K562 (cell line): ENCODE measurements around the gene ENDOV. TPM values are rescaled to one million over a fixed set of nuclear protein-coding genes. Genes with fewer than 3 reads are reported as not detected.

Source experiments
- GMEB1 ChIP-seq: fragments of 250-450 bp; sonication (Bioruptor Pico); IDR thresholded peaks from 2 replicates; pipeline ENCODE4 v1.4.0; 2020; ENCODE audit warnings: mild to moderate bottlenecking
- HDAC2 ChIP-seq: fragments of 450-650 bp; IDR thresholded peaks from 2 replicates; pipeline ENCODE4 v1.6.1; 2016; ENCODE audit warnings: mild to moderate bottlenecking
- KLF16 ChIP-seq: IDR thresholded peaks from 2 replicates; pipeline ENCODE4 v1.6.1; 2016; ENCODE audit warnings: antibody characterized with exemption
- MGA ChIP-seq: fragments of 450-650 bp; IDR thresholded peaks from 2 replicates; pipeline ENCODE4 v1.6.1; 2016; ENCODE audit warnings: mild to moderate bottlenecking, moderate library complexity
- NFIX ChIP-seq: fragments of 250-450 bp; sonication (Bioruptor Pico); IDR thresholded peaks from 2 replicates; pipeline ENCODE4 v1.4.0; 2020; ENCODE audit warnings: low read depth, mild to moderate bottlenecking, moderate library complexity
- PHB ChIP-seq: fragments of 250-450 bp; sonication (Bioruptor Pico); IDR thresholded peaks from 2 replicates; pipeline ENCODE4 v1.5.0; 2021
- POLR2A ChIP-seq: fragments of 450-650 bp; conservative IDR thresholded peaks from 2 replicates; pipeline ENCODE4 v1.6.1; 2016
- STAT6 ChIP-seq: sonication (generic); formaldehyde crosslinking; IDR thresholded peaks from 2 replicates; pipeline ENCODE4 v1.8.1; 2023; ENCODE audit warnings: mild to moderate bottlenecking, missing genetic modification reagents
- TRIM25 ChIP-seq: fragments of 450-650 bp; IDR thresholded peaks from 2 replicates; pipeline ENCODE4 v1.7.0; 2016; ENCODE audit warnings: borderline replicate concordance
- U2AF1 ChIP-seq: fragments of 200-400 bp; formaldehyde crosslinking; optimal IDR thresholded peaks from 2 replicates; pipeline ENCODE3; 2017; ENCODE audit warnings: mild to moderate bottlenecking, low read depth, low read length, moderate library complexity
- ZBED1 ChIP-seq: IDR thresholded peaks from 2 replicates; pipeline ENCODE4 v1.6.1; 2014
- ZNF41 ChIP-seq: fragments of 250-450 bp; sonication (Bioruptor Pico); conservative IDR thresholded peaks from 2 replicates; pipeline ENCODE4 v1.4.0; 2020; ENCODE audit warnings: mild to moderate bottlenecking
- polyA plus RNA-seq, 8 experiments: library from polyadenylated mRNA; depleted of rRNA in 4 of 8; stranded (reverse) in 5 of 8; unstranded in 3 of 8; fragments of >200 nt; fragmentation: Nextera tagmentation in 2 of 8; fragmentation: Illumina TruSeq in 1 of 8; extraction: Ambion mirVana in 2 of 8; extraction: Trizol in 1 of 8; gene quantifications; 2 replicates each; pipeline versions ENCODE4 v1.2.1 to v1.2.3, GENCODE V29; 2011 to 2014; ENCODE audit warnings: inconsistent platforms in 1 of 8, missing spikeins in 1 of 8
- total RNA-seq, 7 experiments: library from RNA; depleted of rRNA in 6 of 7; stranded (reverse); fragments of >200 nt in 6 of 7; fragmentation: Illumina TruSeq in 2 of 7; extraction: Trizol in 2 of 7; gene quantifications; 2 replicates each; pipeline versions ENCODE4 v1.2.1 to v1.2.3, GENCODE V29; 2011 to 2021; ENCODE audit warnings: low replicate concordance in 1 of 7

The ENDOV gene
- total and polyA plus RNA-seq, 9 of the 15 experiments (the other 6 are each of a cell fraction or from before 2014, with no cell fraction given), result 1.2 to 8.2 (median 3.7) TPM

GRCh38 chr17:80415626-80416137 lies 715 bp downstream of the ENDOV start (continued):
- TF ChIP-seq MGA (no peak), TRIM25 (no peak), ZBED1 (0 out of 2 replicates have a peak, but pooled peaks have one; percentile 23), PHB (CRISPR knock-in tag) (no peak), KLF16 (no peak), STAT6 (CRISPR knock-in tag) (peak; percentile 69; the same call in 1 of the 2 replicates), NFIX (no peak), HDAC2 (no peak), U2AF1 (no peak), ZNF41 (CRISPR knock-in tag) (no peak), POLR2A (no peak), GMEB1 (CRISPR knock-in tag) (no peak)
